ENCODE measurements around the gene AOPEP. TPM values are rescaled to one million over a fixed set of nuclear protein-coding genes. Genes with fewer than 3 reads are reported as not detected.
A peak's percentile ranks its signal among the peaks of the same experiment; 100 is the strongest.

The AOPEP gene
- total RNA-seq, 1 experiment from 2014 or later, result 39.6 TPM

DNA sequence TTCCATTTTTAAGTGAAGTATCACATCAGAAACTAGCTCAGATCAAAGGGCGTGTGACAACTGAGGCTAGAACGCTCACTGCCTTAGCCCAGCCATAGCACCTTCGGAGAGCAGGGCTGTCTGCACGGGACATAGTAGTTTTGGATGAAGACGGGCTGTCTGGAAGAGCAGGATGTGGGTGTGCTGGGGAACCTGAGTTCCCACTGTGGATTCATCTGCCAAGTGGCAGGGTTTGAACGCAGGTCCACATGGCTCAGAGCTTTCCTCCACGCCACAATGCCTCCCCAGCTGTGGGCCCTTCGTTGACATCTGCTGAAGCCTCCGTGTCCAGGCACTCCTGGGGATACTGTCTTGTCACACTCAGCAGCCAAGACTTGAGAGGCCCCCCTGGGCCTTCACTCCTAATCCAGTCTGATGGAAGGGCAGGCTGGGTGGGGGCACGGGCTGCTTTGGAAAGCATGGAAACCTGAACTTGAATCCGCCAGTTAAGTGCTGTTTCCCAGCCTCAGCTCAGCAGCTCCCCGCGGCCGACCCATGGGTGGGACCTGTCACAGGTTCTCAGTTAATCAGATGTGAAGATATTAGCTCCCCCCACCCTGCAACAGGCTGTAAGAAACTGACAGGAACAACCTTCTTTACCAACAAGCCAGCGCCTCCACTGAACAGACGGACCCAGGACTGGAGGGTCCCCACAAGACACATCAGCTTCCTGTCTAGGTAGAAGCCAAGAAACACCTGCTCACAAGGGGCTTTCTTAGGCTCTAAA lies 362.9 kb downstream of the AOPEP start:
- Histone ChIP-seq H3K4me1 (replicated peaks) (peaks cover 74% of the 10 kb centered on the region), H3K27me3 (replicated peaks) (no peaks in the 10 kb centered on the region), H3K4me3 (no peak overlapping the region), H3K9me3 (replicated peaks) (no peaks in the 10 kb centered on the region), H3K36me3 (peaks cover 43% of the 10 kb centered on the region), H3K27ac (peak overlapping the region; percentile 90)
- peak in 1 of 2 experiments; percentile 17 for DNase-seq (ENCODE audit: low read depth in 1 of 2, low spot score in 2 of 2)

DNA sequence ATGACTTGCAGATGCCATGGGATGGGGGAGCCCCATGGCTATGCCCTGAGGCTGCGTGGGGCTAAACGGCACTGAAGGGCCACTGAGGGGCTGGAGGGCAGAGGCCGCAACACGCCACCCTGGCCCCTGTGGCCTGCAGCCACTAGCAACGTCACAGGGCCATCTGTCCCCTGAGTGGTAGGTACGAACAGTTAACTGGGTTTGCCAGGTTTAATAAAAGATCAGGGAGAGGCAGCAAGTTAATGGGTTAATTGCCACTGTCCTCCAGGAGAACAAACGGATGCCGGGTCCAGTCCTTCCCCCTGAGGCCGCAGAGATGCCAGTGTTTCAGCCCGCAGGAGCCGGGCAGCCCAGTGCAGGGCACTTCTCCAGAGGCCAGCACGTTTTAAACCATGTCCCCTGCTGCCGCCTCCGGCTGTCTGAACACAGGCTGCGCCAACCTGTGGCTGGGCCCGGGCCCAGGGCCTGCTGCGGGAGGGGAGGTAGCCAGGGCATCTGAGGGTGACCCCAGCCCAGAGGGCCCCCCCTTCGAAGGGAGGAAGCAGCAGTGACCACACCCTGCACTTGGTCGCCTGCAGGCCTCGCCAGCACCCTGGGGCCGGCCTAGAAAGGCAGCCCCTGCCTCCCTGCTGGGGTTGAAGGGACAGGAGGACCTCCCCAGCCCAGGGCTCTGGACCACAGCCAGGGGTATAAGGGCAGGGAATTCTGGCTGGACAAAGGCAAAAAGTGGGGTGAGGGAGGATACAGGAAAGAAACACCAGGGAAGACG lies 363.7 kb downstream of the AOPEP start:
- peak; percentile 63 to 66 for DNase-seq (ENCODE audit: low read depth in 1 of 2, low spot score in 2 of 2)
- Histone ChIP-seq H3K4me3 (no peak overlapping the region), H3K4me1 (replicated peaks) (peaks cover 82% of the 10 kb centered on the region), H3K27me3 (replicated peaks) (no peaks in the 10 kb centered on the region), H3K36me3 (peaks cover 40% of the 10 kb centered on the region), H3K9me3 (replicated peaks) (no peaks in the 10 kb centered on the region), H3K27ac (peak overlapping the region; percentile 90)

DNA sequence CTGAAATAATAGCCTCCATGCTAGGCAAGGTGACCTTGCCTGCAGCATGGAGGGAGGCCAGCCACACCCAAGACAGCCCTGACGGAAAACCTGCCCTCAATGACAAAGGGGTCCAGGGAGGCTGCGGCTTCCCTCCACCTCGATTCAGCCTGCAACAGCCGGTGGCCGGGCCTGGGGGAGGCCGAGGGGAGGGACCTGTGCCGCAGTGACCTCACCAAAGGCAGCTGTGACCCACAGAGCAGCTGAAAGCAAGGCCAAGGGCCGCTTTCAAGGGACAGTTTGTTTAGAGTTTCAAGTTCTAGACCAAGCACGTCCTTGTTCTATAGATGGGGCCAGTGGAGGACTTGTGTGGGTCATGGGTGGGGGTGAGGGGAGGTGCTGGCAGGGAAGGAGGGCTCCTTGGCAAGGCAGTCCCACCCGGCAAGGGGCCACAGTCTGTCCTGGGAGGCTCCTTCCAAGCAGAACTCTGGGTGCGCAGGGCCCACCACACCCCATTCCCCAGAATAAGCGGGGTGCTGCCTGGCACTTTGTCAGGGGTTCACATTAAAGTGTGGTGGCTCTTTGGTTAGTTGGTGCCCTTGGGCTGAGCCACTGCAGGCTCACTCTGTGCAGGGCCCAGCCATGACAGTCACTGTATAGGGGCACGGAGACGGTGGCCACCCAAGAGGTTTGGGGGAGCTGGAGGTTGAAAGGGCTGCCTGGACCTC lies 364.5 kb downstream of the AOPEP start:
- H3K9me3 ChIP-seq (replicated peaks), result no peaks in the 10 kb centered on the region
- no peaks in the 10 kb centered on the region for H3K27me3 ChIP-seq (replicated peaks)
- H3K36me3 ChIP-seq, result peaks cover 32% of the 10 kb centered on the region
- peak overlapping the region; percentile 90 for H3K27ac ChIP-seq
- peaks cover 90% of the 10 kb centered on the region for H3K4me1 ChIP-seq (replicated peaks)
- H3K4me3 ChIP-seq, result no peak overlapping the region
- DNase-seq (ENCODE audit: low read depth in 1 of 2, low spot score in 2 of 2), result peak; percentile 65 to 66

DNA sequence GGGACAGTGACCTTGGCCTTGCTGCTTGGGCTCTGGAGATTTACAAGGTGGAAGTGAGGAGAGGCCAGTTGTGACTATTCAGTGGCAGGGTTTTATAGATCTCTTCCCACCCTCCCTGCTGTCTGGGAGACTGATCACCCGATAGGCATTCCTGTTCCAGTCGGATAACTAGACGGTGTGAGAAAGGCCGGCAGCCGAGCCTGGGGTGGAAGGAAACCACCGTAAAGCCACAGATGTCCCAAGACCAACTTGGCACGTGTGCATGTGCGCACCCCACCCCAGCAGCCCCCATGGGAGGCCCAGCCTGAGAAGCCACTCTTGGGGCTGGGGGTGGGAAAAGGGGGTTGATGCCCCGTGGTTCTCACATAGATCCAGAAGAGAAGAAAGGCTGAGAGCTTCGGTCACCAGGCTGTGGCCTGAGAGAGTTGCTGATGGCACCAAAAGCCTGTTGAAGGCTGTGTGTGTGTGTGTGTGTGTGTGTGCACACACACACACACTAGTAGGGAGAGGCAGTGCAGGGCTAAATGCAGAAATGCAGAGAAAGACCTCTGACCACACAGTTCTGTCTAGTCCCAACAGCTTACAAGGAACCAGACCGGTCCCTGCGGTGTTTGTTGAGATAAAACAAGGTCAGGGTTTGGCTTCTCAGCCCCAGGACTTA lies 365.2 kb downstream of the AOPEP start:
- Histone ChIP-seq H3K9me3 (replicated peaks) (no peaks in the 10 kb centered on the region), H3K27ac (peak overlapping the region; percentile 90), H3K4me1 (replicated peaks) (peaks cover 97% of the 10 kb centered on the region), H3K27me3 (replicated peaks) (no peaks in the 10 kb centered on the region), H3K4me3 (no peak overlapping the region), H3K36me3 (peaks cover 29% of the 10 kb centered on the region)
- DNase-seq (ENCODE audit: low read depth in 1 of 2, low spot score in 2 of 2), result peak; percentile 85 to 87

DNA sequence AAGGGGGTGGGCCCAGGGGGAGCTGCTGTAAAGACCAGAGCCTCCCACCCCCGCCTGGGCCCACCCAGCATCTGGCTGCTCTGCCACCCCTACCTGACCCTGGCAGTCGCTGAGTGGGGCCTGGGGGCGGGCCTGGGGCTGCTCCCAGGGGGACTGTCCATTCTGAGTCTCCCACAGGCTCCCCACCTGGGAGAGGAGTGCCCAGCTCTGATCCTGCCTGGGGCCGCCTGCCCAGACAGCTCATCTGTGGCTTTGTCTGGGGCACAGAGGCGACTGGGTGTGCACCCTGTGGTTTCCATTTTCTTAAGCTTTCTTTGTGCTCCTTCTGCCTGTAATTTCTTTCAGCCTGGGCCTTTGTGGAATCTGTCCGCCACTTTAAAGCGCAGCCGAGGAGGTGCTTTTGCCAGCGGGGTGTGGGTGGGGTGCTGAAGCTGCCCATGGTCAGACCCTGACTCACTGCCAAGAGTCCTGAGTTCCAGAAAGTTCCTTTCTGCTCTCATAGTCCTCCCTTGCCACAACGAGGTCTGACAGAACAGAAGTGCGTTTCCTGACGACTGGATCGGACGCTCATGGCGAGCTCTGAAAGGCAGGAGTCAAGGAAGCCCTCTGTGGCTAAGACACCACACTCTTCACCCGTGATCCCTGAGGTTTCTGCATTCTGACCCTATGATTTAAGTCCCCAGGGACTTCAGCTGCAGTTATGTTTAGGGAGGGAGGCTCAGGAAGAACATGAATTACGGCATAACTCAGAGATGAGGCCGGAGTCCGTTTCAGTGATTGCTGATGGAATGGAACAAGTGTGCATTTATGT lies 366.0 kb downstream of the AOPEP start:
- H3K4me3 ChIP-seq, result no peak overlapping the region
- DNase-seq (ENCODE audit: low read depth in 1 of 2, low spot score in 2 of 2), result peak; percentile 90 to 93
- peak overlapping the region; percentile 90 for H3K27ac ChIP-seq
- H3K9me3 ChIP-seq (replicated peaks), result no peaks in the 10 kb centered on the region
- H3K4me1 ChIP-seq (replicated peaks), result peaks cover 93% of the 10 kb centered on the region
- peaks cover 32% of the 10 kb centered on the region for H3K36me3 ChIP-seq
- H3K27me3 ChIP-seq (replicated peaks), result no peaks in the 10 kb centered on the region

DNA sequence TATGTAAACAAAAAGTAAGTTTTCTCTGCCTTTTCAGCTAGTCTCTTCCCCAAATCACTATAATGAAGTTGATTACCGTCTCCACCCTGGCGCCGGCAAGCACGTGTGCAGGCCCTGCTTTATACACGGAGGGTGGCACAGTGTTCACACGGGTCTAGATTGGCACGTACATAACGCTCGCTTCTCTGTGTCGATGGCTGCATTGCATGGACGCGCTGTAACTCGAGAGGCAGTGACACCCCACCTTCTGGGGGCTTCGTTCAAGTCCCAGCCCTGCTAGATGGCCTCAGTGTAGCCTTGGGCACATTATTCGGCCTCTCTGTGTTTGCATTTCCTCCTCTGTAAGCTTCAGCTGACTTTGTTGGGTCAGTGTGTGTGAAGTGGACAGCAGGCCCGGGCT lies 367.1 kb downstream of the AOPEP start:
- no peak overlapping the region for H3K4me3 ChIP-seq
- H3K4me1 ChIP-seq (replicated peaks), result peaks cover 88% of the 10 kb centered on the region
- peaks cover 39% of the 10 kb centered on the region for H3K36me3 ChIP-seq
- DNase-seq (ENCODE audit: low read depth in 1 of 2, low spot score in 2 of 2), result no peak
- H3K27me3 ChIP-seq (replicated peaks), result no peaks in the 10 kb centered on the region
- H3K27ac ChIP-seq, result peak overlapping the region; percentile 90; the same call in 1 of the 2 replicates
- H3K9me3 ChIP-seq (replicated peaks), result no peaks in the 10 kb centered on the region

DNA sequence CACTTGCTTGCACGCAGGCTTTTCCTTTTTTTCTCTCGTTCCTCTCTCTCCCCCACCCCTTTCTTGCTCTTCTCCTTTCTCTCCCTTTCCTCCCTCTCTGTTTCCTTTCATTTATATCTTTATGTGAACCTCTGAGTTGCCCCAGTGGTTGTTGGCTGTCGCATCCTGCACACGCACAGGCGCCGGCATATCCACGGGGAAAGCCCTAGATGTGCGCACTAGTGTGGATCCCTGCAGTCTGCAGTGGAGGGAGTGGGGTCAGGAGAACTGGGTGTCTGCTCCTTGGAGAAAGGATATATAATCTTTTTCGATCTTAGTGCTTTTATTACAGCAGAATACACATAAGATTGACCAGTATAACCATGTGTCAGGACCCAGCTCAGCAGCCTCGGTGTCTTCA lies 367.5 kb downstream of the AOPEP start:
- H3K4me1 ChIP-seq (replicated peaks), result peaks cover 85% of the 10 kb centered on the region
- DNase-seq (ENCODE audit: low read depth in 1 of 2, low spot score in 2 of 2), result no peak
- H3K4me3 ChIP-seq, result no peak overlapping the region
- H3K36me3 ChIP-seq, result peaks cover 39% of the 10 kb centered on the region
- H3K27ac ChIP-seq, result no peak overlapping the region
- no peaks in the 10 kb centered on the region for H3K9me3 ChIP-seq (replicated peaks)
- H3K27me3 ChIP-seq (replicated peaks), result no peaks in the 10 kb centered on the region

DNA sequence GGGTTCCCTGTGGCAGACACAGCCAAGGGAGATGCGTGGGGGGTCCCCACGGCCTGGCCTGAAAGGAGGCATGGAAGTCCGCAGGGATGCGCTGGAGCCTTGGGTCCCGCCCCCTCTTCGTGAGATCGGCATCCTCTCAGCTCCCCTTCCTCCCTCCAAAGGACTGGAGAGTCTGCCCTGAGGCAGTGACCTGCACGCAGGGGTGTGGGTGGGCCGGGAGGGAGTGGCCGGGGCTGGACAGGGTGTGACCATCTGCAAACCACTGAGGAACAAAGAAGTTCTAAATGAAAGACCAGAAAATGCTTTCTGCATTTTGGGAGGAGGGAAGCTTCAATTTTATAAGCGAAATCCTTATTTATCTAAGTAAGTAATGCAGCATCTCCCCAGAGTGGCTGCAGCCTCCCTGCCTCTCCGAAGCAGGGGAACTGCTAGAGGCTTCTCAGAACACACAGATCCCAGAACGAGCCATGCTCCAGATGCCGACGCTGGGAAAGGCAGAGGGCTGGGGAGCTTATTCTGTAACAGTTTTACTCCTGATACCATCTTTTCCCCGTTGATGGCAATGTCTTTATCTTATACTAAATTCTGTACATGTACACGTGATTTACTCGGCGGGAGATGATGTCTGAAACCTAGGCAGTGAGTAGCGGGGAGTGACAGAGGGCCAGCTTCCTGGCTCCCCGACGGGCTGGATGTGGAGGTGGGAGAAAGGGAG lies 369.3 kb downstream of the AOPEP start:
- peaks cover 40% of the 10 kb centered on the region for H3K36me3 ChIP-seq
- H3K4me3 ChIP-seq, result no peak overlapping the region
- H3K27me3 ChIP-seq (replicated peaks), result no peaks in the 10 kb centered on the region
- H3K9me3 ChIP-seq (replicated peaks), result no peaks in the 10 kb centered on the region
- peak; percentile 67 to 81 for DNase-seq (ENCODE audit: low read depth in 1 of 2, low spot score in 2 of 2)
- H3K4me1 ChIP-seq (replicated peaks), result peaks cover 82% of the 10 kb centered on the region
- peak overlapping the region; percentile 47 for H3K27ac ChIP-seq

DNA sequence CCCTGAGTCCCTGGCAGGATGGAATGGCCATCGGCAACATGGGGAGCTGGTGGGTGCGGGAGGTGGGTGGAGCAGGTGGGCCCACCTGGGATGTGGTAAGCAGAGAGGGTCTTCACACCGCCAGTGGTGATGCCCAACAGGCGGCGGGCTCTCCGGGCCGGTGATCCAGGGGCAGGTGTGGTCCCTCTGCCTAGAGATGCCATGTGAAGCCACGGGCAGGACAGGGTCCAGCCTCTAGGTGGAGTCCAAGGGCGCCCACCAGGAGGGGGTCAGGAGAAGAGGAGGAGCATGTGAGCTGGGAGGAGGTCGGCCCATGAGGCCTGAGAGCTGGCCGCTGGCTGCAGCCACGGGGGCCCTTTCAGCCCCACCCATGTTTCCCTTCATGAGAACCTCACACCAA lies 369.9 kb downstream of the AOPEP start:
- Histone ChIP-seq H3K4me1 (replicated peaks) (peaks cover 79% of the 10 kb centered on the region), H3K27me3 (replicated peaks) (no peaks in the 10 kb centered on the region), H3K36me3 (peaks cover 45% of the 10 kb centered on the region), H3K27ac (peak overlapping the region; percentile 47; the same call in 1 of the 2 replicates), H3K4me3 (no peak overlapping the region), H3K9me3 (replicated peaks) (no peaks in the 10 kb centered on the region)
- DNase-seq (ENCODE audit: low read depth in 1 of 2, low spot score in 2 of 2), result no peak

DNA sequence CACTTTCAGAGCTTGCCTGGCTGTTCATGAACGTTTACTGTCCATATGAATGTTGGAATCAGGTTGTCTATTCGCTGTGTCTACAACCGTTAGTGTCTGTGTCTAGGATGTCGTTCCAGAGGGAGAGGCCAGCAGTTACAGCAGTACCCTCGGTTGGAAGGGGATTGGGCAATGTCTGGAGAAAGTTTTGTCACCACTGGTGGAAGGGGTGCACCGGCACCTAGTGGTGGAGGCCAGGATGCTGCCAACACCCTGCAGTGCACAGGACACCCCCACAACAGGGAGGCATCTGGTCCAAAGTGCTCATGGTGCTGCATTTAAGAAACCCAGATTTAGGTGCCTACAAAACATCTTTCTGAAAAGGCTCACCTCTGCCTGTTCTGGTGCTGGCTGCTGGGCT lies 370.3 kb downstream of the AOPEP start:
- Histone ChIP-seq H3K4me3 (no peak overlapping the region), H3K4me1 (replicated peaks) (peaks cover 74% of the 10 kb centered on the region), H3K9me3 (replicated peaks) (no peaks in the 10 kb centered on the region), H3K27ac (no peak overlapping the region), H3K27me3 (replicated peaks) (no peaks in the 10 kb centered on the region), H3K36me3 (peaks cover 47% of the 10 kb centered on the region)
- DNase-seq (ENCODE audit: low read depth in 1 of 2, low spot score in 2 of 2), result no peak

DNA sequence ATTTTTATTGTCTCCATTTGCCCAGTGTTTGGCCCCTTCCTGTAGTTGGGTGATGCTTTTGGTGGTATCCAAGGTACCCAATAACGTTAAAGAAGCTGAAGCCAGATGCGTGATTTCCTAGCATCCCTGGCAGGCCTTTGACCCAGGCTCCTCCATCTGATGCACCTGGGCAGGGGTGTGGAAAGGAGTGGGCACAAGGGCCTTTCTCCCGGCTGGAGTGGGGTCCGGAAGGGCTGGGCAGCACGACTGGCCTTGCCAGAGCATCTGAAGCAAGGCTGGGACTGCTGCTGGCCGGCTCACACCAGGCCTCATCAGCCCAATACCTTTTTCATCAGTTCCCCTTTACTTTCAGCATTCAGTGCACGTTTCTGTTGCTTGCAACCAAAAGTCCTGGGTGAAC lies 370.8 kb downstream of the AOPEP start:
- Histone ChIP-seq H3K27me3 (replicated peaks) (no peaks in the 10 kb centered on the region), H3K36me3 (peaks cover 50% of the 10 kb centered on the region), H3K4me1 (replicated peaks) (peaks cover 70% of the 10 kb centered on the region), H3K27ac (no peak overlapping the region), H3K4me3 (no peak overlapping the region), H3K9me3 (replicated peaks) (no peaks in the 10 kb centered on the region)
- no peak for DNase-seq (ENCODE audit: low read depth in 1 of 2, low spot score in 2 of 2)

DNA sequence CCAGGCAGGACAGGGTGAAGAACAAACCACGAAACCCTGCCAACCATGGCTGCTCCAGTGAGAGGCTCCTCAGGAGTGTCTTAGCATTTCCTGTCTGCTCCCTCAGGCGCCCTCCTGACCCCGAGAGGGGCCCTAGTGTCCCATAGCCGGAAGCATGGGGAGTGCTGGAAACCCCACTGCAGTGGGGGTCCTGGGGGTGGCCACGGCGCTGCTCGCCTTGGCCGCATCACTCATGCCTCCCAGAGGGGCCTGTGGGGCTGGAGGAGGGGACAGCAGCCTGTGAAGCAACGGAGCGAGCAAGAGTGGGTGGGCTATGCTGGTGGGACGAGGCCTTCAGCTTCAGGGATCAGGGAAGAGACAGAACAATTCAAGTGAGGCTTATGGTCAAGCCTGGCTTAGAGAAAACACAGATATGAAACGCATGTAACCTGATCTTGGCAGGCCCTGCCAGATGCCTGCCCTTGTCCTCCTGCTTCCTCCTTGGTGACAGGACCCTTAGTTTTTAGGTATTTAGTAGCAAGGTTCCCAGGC lies 372.0 kb downstream of the AOPEP start:
- Histone ChIP-seq H3K4me1 (replicated peaks) (peaks cover 58% of the 10 kb centered on the region), H3K9me3 (replicated peaks) (no peaks in the 10 kb centered on the region), H3K4me3 (no peak overlapping the region), H3K36me3 (peaks cover 62% of the 10 kb centered on the region), H3K27ac (no peak overlapping the region), H3K27me3 (replicated peaks) (no peaks in the 10 kb centered on the region)
- no peak for DNase-seq (ENCODE audit: low read depth in 1 of 2, low spot score in 2 of 2)

Measured in SJSA1 (cell line).